Measurements from ENCODE around the gene PLPP3. TPM values are rescaled to one million over a fixed set of nuclear protein-coding genes. Genes with fewer than 3 reads are reported as not detected.

PLPP3 gene
- total and polyA plus RNA-seq, 12 donors, result 11.7 to 156 (median 96.1) TPM

GRCh38 chr1:56578138-56578962, 1.0 kb downstream of the PLPP3 start:
- H3K4me1 ChIP-seq (replicated peaks in 1 of 2), result peaks cover 10 to 32% of the 10 kb centered on the region in 2 donors
- 1 to 6% (median 1%) methylated on average over 11 to 64 of the region's 64 CpGs for WGBS, 4 donors
- peak overlapping the region in 4 of 5 donors; percentile 74 to 93 (median 92) for H3K27ac ChIP-seq
- no peaks in the 10 kb centered on the region for H3K27me3 ChIP-seq
- peak overlapping the region; percentile 64 to 99 (median 83) for H3K4me3 ChIP-seq
- H3K36me3 ChIP-seq (replicated peaks in 1 of 2), result no peaks in the 10 kb centered on the region
- peak; percentile 37 to 63 (median 53) for DNase-seq
- intact Hi-C loops (cut with DNase I), result loop anchor here in 1 of 2 donors (5.0 kb wide), 1 partner anchor 171 kb away; no protein-coding TSS in a partner anchor
- no peaks in the 10 kb centered on the region for H3K9me3 ChIP-seq (replicated peaks in 1 of 3)
- TF ChIP-seq CTCF (IDR thresholded peaks at IDR 0.05) (no peak), POLR2A (IDR thresholded peaks at IDR 0.05) (no peak)

- DNase-seq, result peak in 4 of 7 donors; percentile 15 to 23 (median 16)
- Histone ChIP-seq H3K36me3 (replicated peaks in 1 of 2) (no peaks in the 10 kb centered on the region), H3K27me3 (no peaks in the 10 kb centered on the region), H3K9me3 (replicated peaks in 1 of 3) (no peaks in the 10 kb centered on the region), H3K27ac (peak overlapping the region; percentile 14 to 93 (median 91)), H3K4me3 (peak overlapping the region; percentile 64 to 99 (median 83)), H3K4me1 (replicated peaks in 1 of 2) (peaks cover 10 to 40% of the 10 kb centered on the region in 2 donors)
- 13 to 20% (median 17%) methylated on average over 12 of the region's 12 CpGs for WGBS, 4 donors
- intact Hi-C loops (cut with DNase I), result loop anchor here in 1 of 2 donors (5.0 kb wide), 1 partner anchor 170 kb away; no protein-coding TSS in a partner anchor
- TF ChIP-seq CTCF (IDR thresholded peaks at IDR 0.05) (no peak), POLR2A (IDR thresholded peaks at IDR 0.05) (peak in 1 of 2 donors; percentile 10)
These were observed 1.8 kb downstream of the PLPP3 start for GRCh38 chr1:56577406-56578137.

- intact Hi-C loops (cut with DNase I), result loop anchor here in 1 of 2 donors (5.0 kb wide), 1 partner anchor 170 kb away; no protein-coding TSS in a partner anchor
- 15 to 27% (median 23%) methylated on average over 1 of the region's 1 CpG for WGBS, 4 donors
- no peaks in the 10 kb centered on the region for H3K27me3 ChIP-seq
- DNase-seq, result no peak
- H3K27ac ChIP-seq, result peak overlapping the region in 4 of 5 donors; percentile 14 to 93 (median 92)
- H3K36me3 ChIP-seq (replicated peaks in 1 of 2), result no peaks in the 10 kb centered on the region
- H3K4me1 ChIP-seq (replicated peaks in 1 of 2), result peaks cover 10 to 41% of the 10 kb centered on the region in 2 donors
- peak overlapping the region in 3 of 4 donors; percentile 23 to 99 (median 86) for H3K4me3 ChIP-seq
- H3K9me3 ChIP-seq (replicated peaks in 1 of 3), result no peaks in the 10 kb centered on the region
- TF ChIP-seq POLR2A (IDR thresholded peaks at IDR 0.05), result no peak
- TF ChIP-seq CTCF (IDR thresholded peaks at IDR 0.05), result peak in 3 of 6 experiments; percentile 23 to 36 (median 30)
These were observed 2.4 kb downstream of the PLPP3 start for GRCh38 chr1:56576880-56577405.

Measured in adrenal gland (tissue), 12 donors.